NCI-H69 (cell line): ENCODE data around the gene C16orf92.

ENCODE experiments used
- DNase-seq: peaks from one replicate; lab custom pipeline; 2025; lab: John Stamatoyannopoulos, UW

Gene C16orf92

GRCh38 chr16:29989111-29989858 is 33.7 kb upstream of the C16orf92 start:
- no peak for DNase-seq

DNA sequence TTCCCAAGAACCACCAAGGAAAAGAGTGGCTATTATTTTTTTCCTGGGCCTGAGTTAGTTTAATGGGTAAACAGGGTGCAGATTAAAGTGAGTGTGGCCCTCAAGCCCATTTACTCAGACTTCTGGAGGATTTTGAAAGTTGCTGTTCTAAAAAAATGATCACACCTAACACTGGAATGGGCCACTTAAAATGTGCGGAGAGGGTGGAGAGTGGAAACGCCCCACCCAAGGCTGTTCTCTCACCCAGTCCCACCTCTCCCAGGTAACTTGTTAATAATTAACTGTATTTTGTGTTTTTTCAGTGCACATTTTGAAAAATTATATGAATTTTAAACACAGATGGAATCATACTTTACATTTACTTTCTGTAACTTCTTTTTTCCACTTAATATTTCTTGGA is 33.0 kb upstream of the C16orf92 start:
- DNase-seq = no peak

- no peak for DNase-seq
These were observed 32.0 kb upstream of the C16orf92 start for GRCh38 chr16:29990883-29991570.

DNA sequence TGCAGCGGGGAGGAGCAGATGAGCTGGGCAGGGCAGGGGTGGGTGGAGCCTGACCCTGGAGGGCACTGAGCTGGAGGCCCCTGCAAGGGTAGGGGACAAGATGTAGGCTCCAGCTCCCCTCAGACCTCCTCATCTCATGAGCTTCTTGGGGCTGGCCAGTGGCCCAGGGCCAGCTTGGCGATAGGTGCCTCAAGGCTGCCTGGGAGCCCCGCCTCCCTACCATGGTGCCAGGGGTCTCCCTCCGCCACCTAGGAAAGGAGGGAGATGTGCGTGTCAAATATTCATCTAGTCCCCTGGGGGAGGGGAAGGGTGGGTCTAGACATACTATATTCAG is 31.5 kb upstream of the C16orf92 start:
- DNase-seq = no peak

DNA sequence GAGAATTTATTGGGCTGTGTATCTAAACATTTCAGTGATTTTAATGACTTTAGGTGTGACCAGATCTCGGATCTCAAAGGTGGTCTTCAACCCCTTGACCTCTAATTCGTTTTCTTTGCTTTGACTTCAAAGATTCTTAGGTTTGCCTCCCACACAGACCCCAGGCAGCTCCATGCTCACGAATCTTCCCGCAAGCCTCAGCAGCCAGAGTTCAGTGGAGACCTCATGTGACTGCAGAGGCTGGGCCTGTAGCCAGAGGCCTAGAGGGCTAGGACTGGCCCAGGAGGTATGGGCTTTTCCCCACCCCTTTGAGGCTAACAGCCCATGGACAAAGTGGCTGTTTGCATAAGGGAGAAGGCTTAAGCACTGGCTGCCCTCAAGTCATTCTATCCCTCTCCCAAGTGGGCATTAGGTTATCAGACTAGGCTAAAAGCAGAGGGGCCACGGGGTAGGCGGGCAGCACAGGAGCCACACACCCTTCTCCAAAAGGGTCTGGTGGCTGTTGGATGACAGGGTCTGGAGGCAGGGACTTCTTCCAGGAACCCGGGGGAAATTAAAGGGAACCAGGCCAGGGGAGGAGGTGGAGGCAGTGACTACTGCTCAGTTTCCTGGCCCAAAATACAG is 30.5 kb upstream of the C16orf92 start:
- DNase-seq = peak; percentile 22

- DNase-seq = no peak
These were observed 29.7 kb upstream of the C16orf92 start for GRCh38 chr16:29993191-29993902.

- no peak for DNase-seq
These were observed 28.9 kb upstream of the C16orf92 start for GRCh38 chr16:29993903-29994599.

GRCh38 chr16:29994600-29995323 is 28.2 kb upstream of the C16orf92 start:
- peak; percentile 87 for DNase-seq

- peak; percentile 97 for DNase-seq
These were observed 27.6 kb upstream of the C16orf92 start, which contains the start of gene HIRIP3 for GRCh38 chr16:29995324-29995910. TSS of gene HIRIP3 (minus strand) at chr16:29995617. CDS start at chr16:29995605, 12 bp downstream.

GRCh38 chr16:29995911-29996765 is 26.9 kb upstream of the C16orf92 start, which contains the start of gene INO80E:
TSS of gene INO80E (plus strand) at chr16:29996241. CDS start at chr16:29996311, 70 bp downstream.
- peak; percentile 99 for DNase-seq

- peak; percentile 60 for DNase-seq
These were observed 26.2 kb upstream of the C16orf92 start for GRCh38 chr16:29996766-29997250.

DNA sequence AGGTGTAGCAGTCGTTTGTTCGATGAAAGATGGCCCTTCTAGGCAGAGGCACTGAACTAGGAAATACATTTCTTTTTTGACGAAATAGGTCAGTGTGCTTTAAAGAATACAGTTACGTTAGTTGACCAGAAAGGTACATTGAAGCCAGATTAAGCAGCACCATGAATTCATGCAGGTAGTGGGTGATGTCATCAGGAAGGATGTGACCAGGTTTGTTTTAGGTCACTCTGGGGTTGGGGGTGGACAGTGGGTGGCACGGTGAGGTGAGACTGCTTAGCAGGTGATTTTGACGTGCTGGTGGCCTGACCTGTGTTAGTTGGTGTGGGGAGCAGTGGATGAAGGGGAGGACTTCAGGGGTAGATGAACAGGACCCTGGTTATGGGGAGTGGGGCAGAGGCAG is 23.4 kb upstream of the C16orf92 start:
- DNase-seq = no peak

DNA sequence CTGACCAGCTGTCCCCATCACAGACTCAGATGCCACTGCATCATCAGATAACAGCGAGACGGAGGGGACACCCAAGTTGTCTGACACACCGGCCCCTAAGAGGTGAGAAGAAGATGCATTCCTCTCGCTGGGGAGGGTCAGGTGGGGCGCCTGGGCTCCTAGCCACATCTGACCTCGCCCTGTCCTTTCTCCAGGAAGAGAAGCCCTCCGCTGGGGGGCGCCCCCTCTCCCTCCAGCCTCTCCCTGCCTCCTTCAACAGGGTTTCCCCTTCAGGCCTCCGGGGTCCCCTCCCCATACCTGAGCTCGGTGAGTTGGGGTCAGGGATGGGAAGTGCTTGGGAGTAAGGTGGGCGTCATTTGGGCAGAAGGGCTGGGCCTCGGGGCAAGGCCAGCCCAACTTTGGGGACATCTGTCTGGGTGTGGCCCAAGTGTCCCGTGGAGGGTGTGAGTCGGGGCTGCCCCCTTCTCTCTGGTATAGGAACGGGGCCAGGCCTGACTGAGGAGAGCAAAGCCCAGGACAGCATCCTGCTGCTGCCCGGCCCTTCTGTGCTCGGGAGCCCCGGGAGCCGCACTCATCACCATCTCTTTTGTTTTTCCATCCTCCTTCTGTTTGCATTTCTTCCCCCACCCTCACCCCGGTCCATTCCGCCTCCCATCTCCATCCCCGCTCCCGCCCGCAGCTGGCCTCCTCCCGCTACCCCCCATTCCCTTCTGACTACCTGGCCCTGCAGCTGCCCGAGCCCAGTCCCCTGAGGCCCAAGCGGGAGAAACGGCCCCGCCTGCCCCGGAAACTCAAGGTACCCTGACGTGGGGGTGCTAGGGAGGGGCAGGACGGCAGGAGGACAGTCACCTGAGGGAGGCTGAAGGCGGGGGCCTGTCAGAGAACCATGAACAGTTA is 22.0 kb upstream of the C16orf92 start:
- no peak for DNase-seq

- no peak for DNase-seq
These were observed 20.2 kb upstream of the C16orf92 start for GRCh38 chr16:30002614-30003346.

- DNase-seq = no peak
These were observed 19.2 kb upstream of the C16orf92 start for GRCh38 chr16:30003670-30004423.

DNA sequence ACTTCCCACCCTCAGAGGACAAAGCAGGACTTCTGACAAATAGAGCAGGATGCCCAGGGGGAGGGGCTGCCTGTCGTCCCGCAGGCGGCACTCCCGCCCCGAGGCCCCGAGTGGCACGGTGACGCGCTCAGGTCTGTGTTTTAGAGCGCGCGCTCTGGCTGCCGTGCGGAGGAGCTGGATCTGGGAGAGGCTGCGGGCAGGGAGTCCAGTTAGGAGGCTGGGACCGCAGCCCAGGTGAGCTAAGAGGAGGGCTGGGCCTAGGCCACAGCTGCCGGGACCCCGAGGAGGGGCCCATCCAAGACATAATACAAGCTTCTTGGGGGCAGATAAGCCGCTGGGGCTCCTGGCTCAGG is 18.6 kb upstream of the C16orf92 start:
- peak; percentile 41 for DNase-seq

DNA sequence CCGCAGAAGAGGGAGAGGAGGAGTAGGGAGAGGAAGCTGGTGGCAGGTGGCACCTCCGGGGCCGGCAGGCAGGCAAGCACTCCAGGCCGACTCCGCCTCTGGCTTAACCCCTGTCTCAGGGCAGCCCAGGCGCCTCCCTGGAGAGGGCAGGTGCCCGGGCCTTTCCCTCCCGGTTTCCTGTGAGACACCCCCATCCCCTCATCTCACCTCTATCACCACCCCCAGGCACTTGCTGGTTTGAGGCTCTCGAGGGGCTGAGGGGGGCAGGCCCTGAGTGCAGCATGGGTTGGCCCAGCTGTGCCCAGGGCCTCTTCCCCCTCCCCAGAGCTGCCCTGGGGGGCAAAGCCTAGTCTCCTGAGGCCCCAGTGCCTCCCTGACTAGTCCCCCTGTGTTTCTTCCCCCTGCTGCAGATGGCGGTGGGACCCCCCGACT is 18.2 kb upstream of the C16orf92 start:
- peak; percentile 59 for DNase-seq
